Upper lobe of right lung (tissue), 1 donor: Measurements from ENCODE around the gene SETD6. TPM values are rescaled to one million over a fixed set of nuclear protein-coding genes. Genes with fewer than 3 reads are reported as not detected.
"Not testable (repeated sequence)": the region's sequence is repeated elsewhere in the genome, so short reads cannot be mapped to it uniquely, and the experiment has no call there.

ENCODE experiments used
- ATAC-seq: fragments of 200-7000 bp; cut with Tn5 transposase; one replicate; pipeline ENCODE4 v1.9.1; 2020; ENCODE audit warnings: mild to moderate bottlenecking, moderate library complexity
- DNase-seq: peaks from one replicate; pipeline ENCODE4 v3.0.0-alpha.2; 2020
- H3K27ac ChIP-seq: fragments of 200-600 bp; one replicate; pipeline ENCODE4 v1.8.0; 2022
- H3K27me3 ChIP-seq: fragments of 200-600 bp; one replicate; pipeline ENCODE4 v1.8.0; 2022; ENCODE audit warnings: mild to moderate bottlenecking
- H3K36me3 ChIP-seq: fragments of 200-600 bp; one replicate; pipeline ENCODE4 v1.8.0; 2022
- H3K4me1 ChIP-seq: fragments of 200-600 bp; one replicate; pipeline ENCODE4 v1.8.0; 2022
- H3K4me3 ChIP-seq: fragments of 200-600 bp; one replicate; pipeline ENCODE4 v1.8.0; 2022; ENCODE audit warnings: mild to moderate bottlenecking
- H3K9me3 ChIP-seq: fragments of 200-600 bp; one replicate; pipeline ENCODE4 v1.8.0; 2022
- CTCF ChIP-seq: fragments of 200-600 bp; IDR thresholded peaks from one replicate; pipeline ENCODE4 v1.8.0; 2022; ENCODE audit warnings: antibody characterized with exemption
- intact Hi-C: fragments of 100-400 bp; cut with DNase I; formaldehyde crosslinking; loops from one replicate; pipeline ENCODE4 v1.11.0; 2022
- total RNA-seq: library from RNA; stranded (reverse); fragmentation: NEBNext Ultra II Directional; extraction: Animal tissue kit (Norgen Biotek cat#: 25700); gene quantifications from one replicate; pipeline ENCODE4 v1.2.1, GENCODE V29; 2021
- donor health status: DM: no; HTN: yes; CAD: no; lungs with severe emphysema.

The SETD6 gene
- total RNA-seq, 1 donor from 2014 or later = 22.0 TPM

GRCh38 chr16:58488531-58488930 is 26.8 kb upstream of the SETD6 start:
- H3K27me3 ChIP-seq = no peaks in the 10 kb centered on the region
- H3K4me3 ChIP-seq = no peak overlapping the region
- intact Hi-C loops = loop anchor here (5.0 kb wide), 1 partner anchor 151 kb away; no protein-coding TSS in a partner anchor
- no peaks in the 10 kb centered on the region for H3K36me3 ChIP-seq
- H3K9me3 ChIP-seq = no peaks in the 10 kb centered on the region
- DNase-seq = peak; percentile 53
- H3K27ac ChIP-seq = no peak overlapping the region
- no peak for ATAC-seq
- TF ChIP-seq CTCF = no peak
- H3K4me1 ChIP-seq = no peaks in the 10 kb centered on the region

- intact Hi-C loops = no loop called here
- no peak overlapping the region for H3K27ac ChIP-seq
- no peak for TF ChIP-seq CTCF
- DNase-seq (peak; percentile 44), ATAC-seq (no peak)
- H3K36me3 ChIP-seq = no peaks in the 10 kb centered on the region
- H3K4me1 ChIP-seq = no peaks in the 10 kb centered on the region
- no peak overlapping the region for H3K4me3 ChIP-seq
- no peaks in the 10 kb centered on the region for H3K27me3 ChIP-seq
- H3K9me3 ChIP-seq = no peaks in the 10 kb centered on the region
These were observed 25.3 kb upstream of the SETD6 start for GRCh38 chr16:58490065-58490464.

- H3K27ac ChIP-seq, H3K36me3 ChIP-seq, H3K4me1 ChIP-seq, H3K9me3 ChIP-seq, H3K4me3 ChIP-seq, intact Hi-C loops, H3K27me3 ChIP-seq, ATAC-seq: not testable (repeated sequence)
- DNase-seq = peak; percentile 27
These were observed 24.8 kb upstream of the SETD6 start for GRCh38 chr16:58490539-58490938.

- DNase-seq = peak; percentile 57
- no peak for TF ChIP-seq CTCF
- Histone ChIP-seq H3K27ac (no peak overlapping the region), H3K4me3 (no peak overlapping the region), H3K27me3 (no peaks in the 10 kb centered on the region), H3K9me3 (no peaks in the 10 kb centered on the region), H3K36me3 (no peaks in the 10 kb centered on the region), H3K4me1 (no peaks in the 10 kb centered on the region)
- intact Hi-C loops = no loop called here
- no peak for ATAC-seq
These were observed 23.3 kb upstream of the SETD6 start for GRCh38 chr16:58492066-58492465.

- Histone ChIP-seq H3K27me3 (no peaks in the 10 kb centered on the region), H3K4me1 (no peaks in the 10 kb centered on the region), H3K4me3 (no peak overlapping the region), H3K27ac (no peak overlapping the region), H3K9me3 (no peaks in the 10 kb centered on the region), H3K36me3 (no peaks in the 10 kb centered on the region)
- peak; percentile 35 for DNase-seq
- no peak for TF ChIP-seq CTCF
- intact Hi-C loops = no loop called here
- ATAC-seq = no peak
These were observed 22.6 kb upstream of the SETD6 start for GRCh38 chr16:58492735-58493134.

- intact Hi-C loops = no loop called here
- peak; percentile 38 for DNase-seq
- H3K36me3 ChIP-seq = no peaks in the 10 kb centered on the region
- no peak for ATAC-seq
- H3K27ac ChIP-seq = no peak overlapping the region
- H3K9me3 ChIP-seq = no peaks in the 10 kb centered on the region
- H3K4me1 ChIP-seq = no peaks in the 10 kb centered on the region
- no peak overlapping the region for H3K4me3 ChIP-seq
- TF ChIP-seq CTCF = no peak
- no peaks in the 10 kb centered on the region for H3K27me3 ChIP-seq
These were observed 21.4 kb upstream of the SETD6 start for GRCh38 chr16:58493756-58494431.
